SK-N-SH (cell line): ENCODE results near the gene BOK. TPM values are rescaled to one million over a fixed set of nuclear protein-coding genes. Genes with fewer than 3 reads are reported as not detected.

Experiments
- CTCF ChIA-PET: fragments of 300-600, 350-600 bp; formaldehyde crosslinking; extraction: SDS; loops from one replicate; lab custom pipeline; 2021; lab: Yijun Ruan, JAX
- POLR2A ChIA-PET: fragments of 350-600 bp; sonication (Branson Sonifier 250); formaldehyde crosslinking; extraction: SDS; loops from one replicate; lab custom pipeline; 2020; ENCODE audit warnings: antibody characterized with exemption, inconsistent platforms; lab: Yijun Ruan, JAX
- DNase-seq: peaks from one replicate; pipeline ENCODE4 v3.0.0; 2012
- H2AFZ ChIP-seq: fragments of 200-600 bp; sonication (generic); 2 replicates; pipeline ENCODE4 v1.8.1; 2016; ENCODE audit warnings: antibody characterized with exemption, mild to moderate bottlenecking, low read depth
- H3F3A ChIP-seq: fragments of 200-600 bp; sonication (generic); replicated peaks from 2 replicates; pipeline ENCODE3; 2016; ENCODE audit warnings: antibody characterized with exemption, mild to moderate bottlenecking; ENCODE audit not compliant: insufficient read depth
- H3K27ac ChIP-seq, 2 experiments: fragments of 200-500 bp in 1 of 2; fragments of 200-600 bp in 1 of 2; sonication (Bioruptor generic) in 1 of 2; sonication (generic), shearing (Covaris generic) in 1 of 2; 2 replicates each; pipeline versions ENCODE4 v1.5.1 to v1.6.1; 2014 to 2016; ENCODE audit warnings: low read depth in 2 of 2, inconsistent platforms in 1 of 2, low read length in 1 of 2, mild to moderate bottlenecking in 1 of 2, mixed read lengths in 1 of 2
- H3K27me3 ChIP-seq: fragments of 200-600 bp; sonication (generic), shearing (Covaris generic); 2 replicates; pipeline ENCODE4 v1.6.1; 2016; ENCODE audit warnings: mixed run types; ENCODE audit not compliant: insufficient read depth
- H3K36me3 ChIP-seq, 2 experiments: fragments of 200-500 bp in 1 of 2; fragments of 200-600 bp in 1 of 2; sonication (Bioruptor generic) in 1 of 2; sonication (generic) in 1 of 2; replicated peaks in 1 of 2; 2 replicates each; pipeline versions ENCODE3 to v1.5.1; 2014 to 2016; ENCODE audit warnings: low read length in 1 of 2, mild to moderate bottlenecking in 1 of 2; ENCODE audit not compliant: insufficient read depth in 2 of 2, control insufficient read depth in 1 of 2
- H3K4me1 ChIP-seq, 2 experiments: fragments of 200-500 bp in 1 of 2; fragments of 200-600 bp in 1 of 2; sonication (Bioruptor generic) in 1 of 2; sonication (generic), shearing (Covaris generic) in 1 of 2; 2 replicates each; pipeline versions ENCODE4 v1.5.1 to v1.6.1; 2014 to 2016; ENCODE audit warnings: low read depth in 1 of 2, low read length in 1 of 2, mixed run types in 1 of 2; ENCODE audit not compliant: insufficient read depth in 2 of 2, control insufficient read depth in 1 of 2
- H3K4me2 ChIP-seq: fragments of 200-600 bp; sonication (generic), shearing (Covaris generic); 2 replicates; pipeline ENCODE4 v1.6.1; 2017; ENCODE audit warnings: mixed run types
- H3K4me3 ChIP-seq, 2 experiments: fragments of 200-500 bp in 1 of 2; fragments of 200-600 bp in 1 of 2; sonication (Bioruptor generic) in 1 of 2; sonication (generic), shearing (Covaris generic) in 1 of 2; 2 replicates each; pipeline versions ENCODE4 v1.5.1 to v1.8.1; 2014 to 2016; ENCODE audit warnings: low read depth in 2 of 2, inconsistent platforms in 1 of 2, low read length in 1 of 2, mild to moderate bottlenecking in 1 of 2, mixed read lengths in 1 of 2, moderate library complexity in 1 of 2
- H3K79me2 ChIP-seq: fragments of 200-600 bp; sonication (generic); 2 replicates; pipeline ENCODE4 v1.8.1; 2017; ENCODE audit warnings: mild to moderate bottlenecking; ENCODE audit not compliant: insufficient read depth
- H3K9ac ChIP-seq: fragments of 200-600 bp; sonication (generic); 2 replicates; pipeline ENCODE4 v1.6.1; 2017; ENCODE audit warnings: mixed run types
- H3K9me2 ChIP-seq: fragments of 200-600 bp; sonication (generic); 2 replicates; pipeline ENCODE4 v1.6.1; 2017; ENCODE audit warnings: mixed run types
- H3K9me3 ChIP-seq: fragments of 200-600 bp; sonication (generic); 2 replicates; pipeline ENCODE4 v1.6.1; 2017; ENCODE audit warnings: mixed run types, mild to moderate bottlenecking, moderate library complexity
- H4K20me1 ChIP-seq: fragments of 200-600 bp; sonication (generic); 2 replicates; pipeline ENCODE4 v1.6.1; 2017; ENCODE audit warnings: mild to moderate bottlenecking, mixed run types; ENCODE audit not compliant: insufficient read depth
- EP300 ChIP-seq, 2 experiments: IDR thresholded peaks; 2 replicates each; pipeline versions ENCODE4 v1.4.0 to v1.6.1; 2012; ENCODE audit warnings: borderline replicate concordance in 1 of 2, low read depth in 1 of 2, low read length in 1 of 2
- FOXM1 ChIP-seq: IDR thresholded peaks from 2 replicates; pipeline ENCODE4 v1.4.0; 2012; ENCODE audit warnings: low read depth, mild to moderate bottlenecking
- GATA2 ChIP-seq: sonication (generic); formaldehyde crosslinking; IDR thresholded peaks from 2 replicates; pipeline ENCODE4 v1.5.0; 2020; ENCODE audit warnings: mild to moderate bottlenecking, missing genetic modification reagents
- MAX ChIP-seq: IDR thresholded peaks from 2 replicates; pipeline ENCODE4 v1.4.0; 2012; ENCODE audit warnings: low read depth
- MXI1 ChIP-seq: IDR thresholded peaks from 2 replicates; pipeline ENCODE4 v1.6.1; 2012; ENCODE audit warnings: mild to moderate bottlenecking, low read depth, low read length, improper control_type of control experiment
- NFIC ChIP-seq: IDR thresholded peaks from 2 replicates; pipeline ENCODE4 v1.4.0; 2012; ENCODE audit warnings: borderline replicate concordance
- NRF1 ChIP-seq: IDR thresholded peaks from 2 replicates; pipeline ENCODE4 v1.6.1; 2012; ENCODE audit warnings: low read depth, mild to moderate bottlenecking, low read length
- PBX3 ChIP-seq: IDR thresholded peaks from 2 replicates; pipeline ENCODE4; 2012
- RAD21 ChIP-seq: IDR thresholded peaks from 2 replicates; pipeline ENCODE4 v1.6.1; 2012; ENCODE audit warnings: mild to moderate bottlenecking, low read length
- REST ChIP-seq: IDR thresholded peaks from 2 replicates; pipeline ENCODE4 v1.6.1; 2012; ENCODE audit warnings: mild to moderate bottlenecking, low read depth, low read length, moderate library complexity
- TEAD4 ChIP-seq: IDR thresholded peaks from 2 replicates; pipeline ENCODE4 v1.4.0; 2012; ENCODE audit warnings: mild to moderate bottlenecking, borderline replicate concordance; ENCODE audit not compliant: insufficient read depth
- YY1 ChIP-seq: IDR thresholded peaks from 2 replicates; pipeline ENCODE4 v1.4.0; 2012; ENCODE audit warnings: low read depth, mild to moderate bottlenecking
- WGBS: methylation state at CpG from one replicate; pipeline ENCODE4 v1.1.6; 2017; ENCODE audit warnings: low lambda C conversion rate; 5-methylcytosine and 5-hydroxymethylcytosine counted together
- polyA plus RNA-seq, 3 experiments: library from polyadenylated mRNA; depleted of rRNA; stranded (reverse); fragments of >200 nt; gene quantifications; 2 replicates each; pipeline ENCODE4 v1.2.3, GENCODE V29; 2012
- TF ChIP-seq, protein P1 (sequence below): fragments of 200-600 bp; sonication (generic); IDR thresholded peaks from 2 replicates; pipeline ENCODE4 v1.6.1; 2017; ENCODE audit warnings: antibody characterized with exemption, mild to moderate bottlenecking, moderate library complexity
- TF ChIP-seq, protein P2 (sequence below): fragments of 150-350 bp; IDR thresholded peaks from 2 replicates; pipeline ENCODE4 v1.6.1; 2016; ENCODE audit warnings: mild to moderate bottlenecking, low read depth, low read length
- TF ChIP-seq, protein P3 (sequence below): fragments of 150-350 bp; IDR thresholded peaks from 2 replicates; pipeline ENCODE4 v1.6.1; 2017; ENCODE audit warnings: antibody characterized with exemption, low read length, low read depth, borderline replicate concordance
- TF ChIP-seq, protein P4 (sequence below): IDR thresholded peaks from 2 replicates; pipeline ENCODE4 v1.4.0; 2012; ENCODE audit warnings: low read depth, borderline replicate concordance

The BOK gene
- polyA plus RNA-seq, 1 of the 3 experiments (the other 2 are of a cell fraction): 1.7 TPM

DNA sequence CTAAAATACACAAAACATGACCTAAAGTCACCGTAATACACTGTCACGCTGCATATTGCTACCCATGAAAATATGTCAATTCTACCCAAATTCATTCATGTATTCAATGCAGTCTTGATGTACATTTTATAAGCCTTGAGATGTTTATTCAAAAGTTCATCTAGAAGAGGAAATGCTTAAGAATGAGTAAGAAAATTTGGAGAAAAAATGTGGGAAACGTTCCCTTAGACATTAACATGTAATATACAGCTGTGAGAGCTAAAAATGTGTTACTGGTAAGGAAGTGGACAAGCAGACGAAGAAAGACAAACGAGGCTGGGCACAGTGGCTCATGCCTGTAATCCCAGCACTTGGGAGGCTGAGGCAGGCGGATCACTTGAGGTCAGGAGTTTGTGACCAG is 41.1 kb downstream of the BOK start:
- WGBS: 90% methylated on average over 6 of the region's 6 CpGs
- Histone ChIP-seq H3K36me3 (peaks cover 19 to 34% of the 10 kb centered on the region in 2 experiments), H3K4me2 (no peak overlapping the region), H3K9me2 (no peaks in the 10 kb centered on the region), H3K9ac (no peak overlapping the region), H3K27ac (no peak overlapping the region), H4K20me1 (no peaks in the 10 kb centered on the region), H3F3A (no peaks in the 10 kb centered on the region), H3K4me3 (no peak overlapping the region), H3K79me2 (no peaks in the 10 kb centered on the region; the same call in none of the 2 replicates), H3K9me3 (no peaks in the 10 kb centered on the region), H2AFZ (no peak overlapping the region), H3K27me3 (no peaks in the 10 kb centered on the region), H3K4me1 (no peaks in the 10 kb centered on the region)
- DNase-seq: no peak
- TF ChIP-seq REST: no peak
- TF ChIP-seq MAX: no peak
- TF ChIP-seq FOXM1: no peak
- TF ChIP-seq NFIC: no peak
- TF ChIP-seq NRF1: no peak
- TF ChIP-seq PBX3: no peak
- TF ChIP-seq, protein P1, sequence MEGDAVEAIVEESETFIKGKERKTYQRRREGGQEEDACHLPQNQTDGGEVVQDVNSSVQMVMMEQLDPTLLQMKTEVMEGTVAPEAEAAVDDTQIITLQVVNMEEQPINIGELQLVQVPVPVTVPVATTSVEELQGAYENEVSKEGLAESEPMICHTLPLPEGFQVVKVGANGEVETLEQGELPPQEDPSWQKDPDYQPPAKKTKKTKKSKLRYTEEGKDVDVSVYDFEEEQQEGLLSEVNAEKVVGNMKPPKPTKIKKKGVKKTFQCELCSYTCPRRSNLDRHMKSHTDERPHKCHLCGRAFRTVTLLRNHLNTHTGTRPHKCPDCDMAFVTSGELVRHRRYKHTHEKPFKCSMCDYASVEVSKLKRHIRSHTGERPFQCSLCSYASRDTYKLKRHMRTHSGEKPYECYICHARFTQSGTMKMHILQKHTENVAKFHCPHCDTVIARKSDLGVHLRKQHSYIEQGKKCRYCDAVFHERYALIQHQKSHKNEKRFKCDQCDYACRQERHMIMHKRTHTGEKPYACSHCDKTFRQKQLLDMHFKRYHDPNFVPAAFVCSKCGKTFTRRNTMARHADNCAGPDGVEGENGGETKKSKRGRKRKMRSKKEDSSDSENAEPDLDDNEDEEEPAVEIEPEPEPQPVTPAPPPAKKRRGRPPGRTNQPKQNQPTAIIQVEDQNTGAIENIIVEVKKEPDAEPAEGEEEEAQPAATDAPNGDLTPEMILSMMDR: no peak
- TF ChIP-seq RAD21: no peak
- no peak for TF ChIP-seq MXI1
- TF ChIP-seq TEAD4: no peak
- TF ChIP-seq, protein P2, sequence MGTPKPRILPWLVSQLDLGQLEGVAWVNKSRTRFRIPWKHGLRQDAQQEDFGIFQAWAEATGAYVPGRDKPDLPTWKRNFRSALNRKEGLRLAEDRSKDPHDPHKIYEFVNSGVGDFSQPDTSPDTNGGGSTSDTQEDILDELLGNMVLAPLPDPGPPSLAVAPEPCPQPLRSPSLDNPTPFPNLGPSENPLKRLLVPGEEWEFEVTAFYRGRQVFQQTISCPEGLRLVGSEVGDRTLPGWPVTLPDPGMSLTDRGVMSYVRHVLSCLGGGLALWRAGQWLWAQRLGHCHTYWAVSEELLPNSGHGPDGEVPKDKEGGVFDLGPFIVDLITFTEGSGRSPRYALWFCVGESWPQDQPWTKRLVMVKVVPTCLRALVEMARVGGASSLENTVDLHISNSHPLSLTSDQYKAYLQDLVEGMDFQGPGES: no peak
- TF ChIP-seq, protein P3, sequence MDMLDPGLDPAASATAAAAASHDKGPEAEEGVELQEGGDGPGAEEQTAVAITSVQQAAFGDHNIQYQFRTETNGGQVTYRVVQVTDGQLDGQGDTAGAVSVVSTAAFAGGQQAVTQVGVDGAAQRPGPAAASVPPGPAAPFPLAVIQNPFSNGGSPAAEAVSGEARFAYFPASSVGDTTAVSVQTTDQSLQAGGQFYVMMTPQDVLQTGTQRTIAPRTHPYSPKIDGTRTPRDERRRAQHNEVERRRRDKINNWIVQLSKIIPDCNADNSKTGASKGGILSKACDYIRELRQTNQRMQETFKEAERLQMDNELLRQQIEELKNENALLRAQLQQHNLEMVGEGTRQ: no peak
- no peak for TF ChIP-seq GATA2
- TF ChIP-seq, protein P4, sequence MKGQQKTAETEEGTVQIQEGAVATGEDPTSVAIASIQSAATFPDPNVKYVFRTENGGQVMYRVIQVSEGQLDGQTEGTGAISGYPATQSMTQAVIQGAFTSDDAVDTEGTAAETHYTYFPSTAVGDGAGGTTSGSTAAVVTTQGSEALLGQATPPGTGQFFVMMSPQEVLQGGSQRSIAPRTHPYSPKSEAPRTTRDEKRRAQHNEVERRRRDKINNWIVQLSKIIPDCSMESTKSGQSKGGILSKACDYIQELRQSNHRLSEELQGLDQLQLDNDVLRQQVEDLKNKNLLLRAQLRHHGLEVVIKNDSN: no peak
- TF ChIP-seq YY1: no peak
- no peak for TF ChIP-seq EP300 (IDR thresholded peaks at IDR 0.05; ENCODE audit: borderline replicate concordance in 1 of 2, low read depth in 1 of 2, low read length in 1 of 2)
- CTCF ChIA-PET: interaction anchor here (0.7 to 2.8 kb wide), 7 partner anchors 9 to 272 kb away, joined by 3 to 10 read pairs (median 3); no protein-coding TSS in a partner anchor
- POLR2A ChIA-PET: no interaction called here
